ENCODE measurements around the gene SNTG2. TPM values are rescaled to one million over a fixed set of nuclear protein-coding genes. Genes with fewer than 3 reads are reported as not detected.

SNTG2 gene
- total RNA-seq, 2 donors from 2014 or later: 2.4 TPM; not detected in 1

DNA sequence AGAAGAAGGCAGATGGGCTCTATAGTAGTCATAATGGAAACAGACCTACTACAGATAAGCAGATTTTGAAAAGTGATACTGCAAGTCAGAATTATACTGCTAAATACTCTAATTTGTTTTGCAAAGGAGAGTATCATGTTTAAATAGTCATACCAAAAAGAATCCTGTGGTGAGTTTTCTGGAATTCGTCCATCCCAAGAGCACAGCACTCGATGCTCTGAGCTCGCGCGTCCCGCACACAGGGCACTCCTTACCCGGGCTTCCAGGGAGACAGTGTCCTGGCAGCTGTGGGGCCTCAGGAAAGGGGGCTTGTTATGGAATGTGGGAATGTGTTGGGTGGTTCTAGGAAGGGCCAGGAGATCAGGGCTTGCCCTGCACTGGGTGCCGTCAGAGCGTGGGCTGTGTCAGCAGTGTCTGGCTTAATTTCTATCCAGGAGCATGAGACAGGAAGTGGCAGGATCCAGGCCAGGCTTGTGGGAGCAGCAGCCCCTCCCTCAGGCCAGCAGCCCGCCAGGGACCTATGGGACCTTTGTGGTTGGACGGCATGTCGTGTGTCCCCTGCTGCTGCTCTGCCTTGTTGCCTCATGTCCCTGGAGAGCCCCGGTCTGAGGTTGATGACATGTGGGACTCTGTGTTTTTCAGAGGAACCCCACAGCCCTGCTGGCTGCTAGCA lies 269.4 kb downstream of the SNTG2 start:
- Histone ChIP-seq H3K36me3 (no peaks in the 10 kb centered on the region), H3K9me3 (peaks cover 0 to 4% of the 10 kb centered on the region in 2 donors), H3K4me3 (no peak overlapping the region), H3K27me3 (no peaks in the 10 kb centered on the region), H3K4me1 (peaks cover 0 to 6% of the 10 kb centered on the region in 2 donors), H3K27ac (no peak overlapping the region)
- TF ChIP-seq CTCF (IDR thresholded peaks at IDR 0.05): no peak
- DNase-seq (ENCODE audit: low spot score): no peak

GRCh38 chr2:1222056-1222455 lies 271.4 kb downstream of the SNTG2 start:
- H3K4me3 ChIP-seq: no peak overlapping the region
- no peak overlapping the region for H3K27ac ChIP-seq
- no peaks in the 10 kb centered on the region for H3K9me3 ChIP-seq
- TF ChIP-seq CTCF (IDR thresholded peaks at IDR 0.05): no peak
- DNase-seq (ENCODE audit: low spot score): no peak
- no peaks in the 10 kb centered on the region for H3K27me3 ChIP-seq
- H3K36me3 ChIP-seq: no peaks in the 10 kb centered on the region
- peaks cover 0 to 6% of the 10 kb centered on the region in 2 donors for H3K4me1 ChIP-seq

GRCh38 chr2:1223791-1224190 lies 273.1 kb downstream of the SNTG2 start:
- no peak for DNase-seq (ENCODE audit: low spot score)
- TF ChIP-seq CTCF (IDR thresholded peaks at IDR 0.05): no peak
- Histone ChIP-seq H3K27me3 (no peaks in the 10 kb centered on the region), H3K27ac (no peak overlapping the region), H3K4me3 (no peak overlapping the region), H3K9me3 (no peaks in the 10 kb centered on the region), H3K36me3 (no peaks in the 10 kb centered on the region), H3K4me1 (peaks cover 0 to 6% of the 10 kb centered on the region in 2 donors)

DNA sequence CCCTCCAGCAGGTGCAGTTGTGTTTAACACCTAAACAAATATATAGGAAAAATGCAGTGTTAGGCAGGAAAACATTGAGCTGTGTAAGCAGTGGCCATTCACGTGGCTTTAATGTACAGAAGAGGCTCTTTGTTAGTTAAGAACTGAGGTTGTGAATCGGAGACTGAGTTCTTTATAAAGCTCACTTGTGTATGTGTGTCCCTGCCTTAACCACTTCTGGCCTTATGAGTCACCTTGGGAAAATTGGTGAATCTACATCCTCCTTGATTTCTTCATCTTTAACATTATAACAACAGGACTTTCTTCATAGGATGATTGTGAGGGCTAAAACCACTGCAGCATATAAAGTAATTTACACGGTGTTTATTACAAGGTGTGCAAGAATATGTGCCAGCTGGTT lies 274.3 kb downstream of the SNTG2 start:
- Histone ChIP-seq H3K9me3 (no peaks in the 10 kb centered on the region), H3K27me3 (no peaks in the 10 kb centered on the region), H3K4me1 (peaks cover 0 to 5% of the 10 kb centered on the region in 2 donors), H3K27ac (no peak overlapping the region), H3K4me3 (no peak overlapping the region), H3K36me3 (no peaks in the 10 kb centered on the region)
- no peak for TF ChIP-seq CTCF (IDR thresholded peaks at IDR 0.05)
- no peak for DNase-seq (ENCODE audit: low spot score)

DNA sequence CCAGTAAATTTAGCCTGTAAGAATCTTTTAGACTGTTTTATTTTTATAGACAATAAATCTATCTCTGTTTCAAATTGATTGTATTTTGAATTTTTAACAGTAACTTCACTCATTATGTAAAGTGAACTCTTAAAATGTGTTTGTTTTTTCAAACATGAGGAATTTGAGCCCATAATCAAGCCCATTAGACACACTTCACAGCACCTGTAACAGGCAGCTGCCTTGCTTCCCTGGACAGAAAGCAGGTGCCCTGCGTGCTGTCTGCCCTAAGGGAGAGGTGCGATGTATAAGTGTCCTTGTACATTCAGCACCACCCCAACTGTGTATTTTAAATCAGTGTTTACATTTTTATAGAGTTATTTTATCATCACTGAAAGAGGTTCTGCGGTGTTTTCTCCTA lies 276.1 kb downstream of the SNTG2 start:
- DNase-seq (ENCODE audit: low spot score): no peak
- Histone ChIP-seq H3K36me3 (no peaks in the 10 kb centered on the region), H3K9me3 (no peaks in the 10 kb centered on the region), H3K27ac (no peak overlapping the region), H3K27me3 (no peaks in the 10 kb centered on the region), H3K4me3 (no peak overlapping the region), H3K4me1 (no peaks in the 10 kb centered on the region)
- TF ChIP-seq CTCF (IDR thresholded peaks at IDR 0.05): no peak
